GM13976 (cell line): ENCODE data around the gene DPAGT1.
"Not testable (repeated sequence)": the region's sequence is repeated elsewhere in the genome, so short reads cannot be mapped to it uniquely, and the experiment has no call there.

ENCODE experiments used
- DNase-seq: peaks from one replicate; pipeline ENCODE4 v3.0.0; 2012; ENCODE audit warnings: low spot score
- in situ Hi-C: fragments of 300-500 bp; cut with MboI; formaldehyde crosslinking; loops from one replicate; pipeline ENCODE4 v1.12.0; 2022; ENCODE audit warnings: low sequenced_read_pairs, mixed read lengths, inconsistent platforms; ENCODE audit not compliant: unreplicated experiment
- TF ChIP-seq, protein P1 (sequence below): IDR thresholded peaks from 2 replicates; pipeline ENCODE4 v1.5.1; 2012; ENCODE audit warnings: borderline replicate concordance, mild to moderate bottlenecking; ENCODE audit not compliant: insufficient read depth; ENCODE audit errors: extremely low read depth, missing control alignments, control extremely low read depth

DPAGT1 gene

GRCh38 chr11:119144825-119145486 is 43.3 kb upstream of the DPAGT1 start:
- in situ Hi-C loops, result no loop called here
- TF ChIP-seq, protein P1, sequence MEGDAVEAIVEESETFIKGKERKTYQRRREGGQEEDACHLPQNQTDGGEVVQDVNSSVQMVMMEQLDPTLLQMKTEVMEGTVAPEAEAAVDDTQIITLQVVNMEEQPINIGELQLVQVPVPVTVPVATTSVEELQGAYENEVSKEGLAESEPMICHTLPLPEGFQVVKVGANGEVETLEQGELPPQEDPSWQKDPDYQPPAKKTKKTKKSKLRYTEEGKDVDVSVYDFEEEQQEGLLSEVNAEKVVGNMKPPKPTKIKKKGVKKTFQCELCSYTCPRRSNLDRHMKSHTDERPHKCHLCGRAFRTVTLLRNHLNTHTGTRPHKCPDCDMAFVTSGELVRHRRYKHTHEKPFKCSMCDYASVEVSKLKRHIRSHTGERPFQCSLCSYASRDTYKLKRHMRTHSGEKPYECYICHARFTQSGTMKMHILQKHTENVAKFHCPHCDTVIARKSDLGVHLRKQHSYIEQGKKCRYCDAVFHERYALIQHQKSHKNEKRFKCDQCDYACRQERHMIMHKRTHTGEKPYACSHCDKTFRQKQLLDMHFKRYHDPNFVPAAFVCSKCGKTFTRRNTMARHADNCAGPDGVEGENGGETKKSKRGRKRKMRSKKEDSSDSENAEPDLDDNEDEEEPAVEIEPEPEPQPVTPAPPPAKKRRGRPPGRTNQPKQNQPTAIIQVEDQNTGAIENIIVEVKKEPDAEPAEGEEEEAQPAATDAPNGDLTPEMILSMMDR, result peak; percentile 45
- DNase-seq, result peak; percentile 85

DNA sequence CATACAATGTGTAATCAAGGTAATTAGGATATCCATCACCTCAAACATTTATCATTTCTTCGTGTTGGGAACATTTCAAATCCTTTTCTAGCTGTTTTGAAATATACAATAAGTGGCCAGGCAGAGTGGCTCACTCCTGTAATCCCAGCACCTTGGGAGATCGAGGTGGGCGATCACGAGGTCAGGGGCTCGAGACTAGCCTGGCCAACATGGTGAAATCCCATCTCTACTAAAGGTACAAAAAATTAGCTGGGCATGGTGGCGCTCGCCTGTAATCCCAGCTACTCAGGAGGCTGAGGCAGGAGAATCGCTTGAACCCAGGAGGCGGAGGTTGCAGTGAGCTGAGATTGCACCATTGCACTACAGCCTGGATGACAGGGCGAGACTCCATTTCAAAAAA is 37.6 kb upstream of the DPAGT1 start:
- DNase-seq, in situ Hi-C loops: not testable (repeated sequence)

- TF ChIP-seq, protein P1, result no peak
- in situ Hi-C loops, result no loop called here
- DNase-seq, result no peak
Measured at GRCh38 chr11:119134389-119134978, 32.8 kb upstream of the DPAGT1 start.

DNA sequence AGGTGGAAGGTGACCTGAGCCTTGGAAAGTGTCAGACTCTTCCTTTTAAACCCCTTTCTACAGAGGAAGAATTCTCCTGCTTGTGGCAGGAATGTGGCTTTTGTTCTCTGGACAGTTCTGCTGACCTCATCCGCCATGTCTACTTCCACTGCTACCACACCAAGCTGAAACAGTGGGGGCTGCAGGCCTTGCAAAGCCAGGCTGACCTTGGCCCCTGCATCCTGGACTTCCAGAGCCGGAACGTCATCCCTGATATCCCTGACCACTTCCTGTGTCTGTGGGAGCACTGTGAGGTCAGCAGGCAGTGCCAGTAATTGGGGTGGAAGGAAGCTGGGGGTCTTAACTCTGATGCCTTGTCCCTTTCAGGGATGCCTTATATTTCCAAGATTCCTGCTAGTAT is 29.0 kb upstream of the DPAGT1 start:
- DNase-seq, result no peak
- in situ Hi-C loops, result no loop called here
- TF ChIP-seq, protein P1, result no peak

DNA sequence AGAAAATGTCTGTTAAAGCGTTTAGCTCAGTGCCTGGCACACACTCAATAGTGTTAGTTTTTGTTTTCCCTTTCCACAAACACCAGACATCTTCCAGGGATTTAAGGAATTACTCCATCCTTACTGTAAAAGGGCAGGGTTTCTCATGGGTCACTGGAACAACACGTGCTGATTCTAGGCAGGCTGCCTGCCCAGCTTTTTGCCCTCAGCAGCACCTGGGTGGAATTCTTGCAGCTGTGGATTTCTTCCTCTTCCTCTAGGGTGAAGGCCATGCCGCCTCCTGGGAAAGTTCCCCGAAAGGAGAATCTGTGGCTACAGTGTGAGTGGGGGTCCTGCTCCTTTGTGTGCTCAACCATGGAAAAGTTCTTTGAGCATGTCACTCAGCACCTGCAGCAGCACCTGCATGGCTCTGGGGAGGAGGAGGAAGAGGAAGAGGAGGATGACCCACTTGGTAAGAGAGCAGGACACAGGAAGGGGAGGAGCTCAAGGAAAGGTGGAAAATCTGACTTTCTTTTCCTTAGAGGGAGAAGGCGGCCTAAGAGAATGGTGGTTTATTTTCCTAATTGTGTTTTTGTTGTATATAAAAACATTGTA is 25.1 kb upstream of the DPAGT1 start:
- in situ Hi-C loops, result no loop called here
- TF ChIP-seq, protein P1, result no peak
- no peak for DNase-seq

- in situ Hi-C loops, result no loop called here
- DNase-seq, result no peak
- TF ChIP-seq, protein P1, result no peak
Measured at GRCh38 chr11:119125821-119126220, 24.2 kb upstream of the DPAGT1 start.

GRCh38 chr11:119121811-119122124 is 20.1 kb upstream of the DPAGT1 start:
- DNase-seq, result no peak
- in situ Hi-C loops, result no loop called here
- TF ChIP-seq, protein P1, result no peak
